Fibroblast of lung (primary cell): ENCODE data around the gene IGF2R.
A peak's percentile ranks its signal among the peaks of the same experiment; 100 is the strongest.

ENCODE experiments used
- CTCF ChIP-seq, 2 donors: IDR thresholded peaks in 1 of 2; conservative IDR thresholded peaks in 1 of 2; 1 replicate in 1 of 2; 2 replicates in 1 of 2; pipeline ENCODE4 v1.5.1; 2011 to 2012; ENCODE audit warnings: low read length in 2 of 2, control low read depth in 1 of 2, inconsistent platforms in 1 of 2, low read depth in 1 of 2, mild to moderate bottlenecking in 1 of 2
- EZH2 ChIP-seq: IDR thresholded peaks from 2 replicates; pipeline ENCODE4 v1.5.1; 2012; ENCODE audit warnings: low read length, control low read depth, mild to moderate bottlenecking; ENCODE audit errors: missing control alignments

DNA sequence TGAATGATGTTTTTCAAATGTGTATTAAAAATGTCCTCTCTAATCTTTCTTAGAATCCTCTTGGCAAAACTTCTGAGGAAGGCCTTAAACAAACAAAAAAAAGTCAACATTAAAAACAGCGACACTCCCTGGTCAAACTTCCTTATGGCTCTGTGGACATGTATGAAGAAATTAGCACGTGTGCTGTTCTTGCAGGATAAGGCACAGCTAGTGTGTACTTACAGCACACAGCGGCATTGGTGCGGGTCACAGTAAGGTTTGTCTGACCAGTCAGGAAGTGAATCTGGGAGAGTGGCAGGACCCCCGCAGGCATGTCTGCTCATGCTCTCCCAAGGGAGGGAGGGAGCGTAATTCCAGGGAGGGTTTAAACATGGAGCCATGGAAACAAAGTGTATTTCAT is 191.6 kb downstream of the IGF2R start:
- TF ChIP-seq CTCF (conservative IDR thresholded peaks at IDR 0.05 in 1 of 2, IDR thresholded peaks at IDR 0.05 in 1 of 2; ENCODE audit: low read depth in 1 of 2, low read length in 2 of 2) (peak in 1 of 2 donors; percentile 27), EZH2 (no peak)
